Gastrocnemius medialis (tissue), 4 donors: ENCODE results near the gene REL. TPM values are rescaled to one million over a fixed set of nuclear protein-coding genes. Genes with fewer than 3 reads are reported as not detected.

Experiments
- ATAC-seq, 2 donors: fragments of 150-250 bp; one replicate each; pipeline ENCODE4 v1.9.1; 2016
- DNase-seq, 2 donors: peaks; one replicate each; pipeline ENCODE4 v3.0.0-alpha.2; 2019
- H3K27ac ChIP-seq, 4 donors: fragments of 200-600 bp; sonication (generic); 1 replicate in 1 of 4; 2 replicates in 3 of 4; pipeline ENCODE4 v1.5.1; 2016 to 2018; ENCODE audit warnings: mild to moderate bottlenecking in 2 of 4, moderate library complexity in 1 of 4
- H3K27me3 ChIP-seq, 3 donors: fragments of 200-600 bp; sonication (generic) in 2 of 3; 1 replicate in 1 of 3; 2 replicates in 2 of 3; pipeline versions ENCODE4 v1.5.1 to v1.6.0; 2016 to 2019; ENCODE audit warnings: mild to moderate bottlenecking in 1 of 3, moderate library complexity in 1 of 3
- H3K36me3 ChIP-seq, 2 donors: fragments of 200-600 bp; sonication (generic) in 1 of 2; one replicate each; pipeline ENCODE4 v1.5.1; 2017 to 2018
- H3K4me1 ChIP-seq, 2 donors: fragments of 200-600 bp; sonication (generic) in 1 of 2; one replicate each; pipeline ENCODE4 v1.5.1; 2016 to 2017; ENCODE audit warnings: mild to moderate bottlenecking in 2 of 2
- H3K4me3 ChIP-seq, 4 donors: fragments of 200-600 bp; sonication (generic) in 3 of 4; 1 replicate in 1 of 4; 2 replicates in 3 of 4; pipeline ENCODE4 v1.5.1; 2016 to 2019; ENCODE audit warnings: mild to moderate bottlenecking in 2 of 4
- H3K9me3 ChIP-seq, 3 donors: fragments of 200-600 bp; sonication (generic) in 2 of 3; 1 replicate in 1 of 3; 2 replicates in 2 of 3; pipeline ENCODE4 v1.5.1; 2016 to 2019
- CTCF ChIP-seq, 5 experiments: fragments of 450-650 bp in 3 of 5; fragments of 200-600 bp in 2 of 5; sonication (generic) in 2 of 5; IDR thresholded peaks in 4 of 5; conservative IDR thresholded peaks in 1 of 5; 1 replicate in 4 of 5; 2 replicates in 1 of 5; pipeline ENCODE4 v1.5.1; 2016 to 2019; ENCODE audit warnings: antibody characterized with exemption in 5 of 5, mild to moderate bottlenecking in 3 of 5, moderate library complexity in 3 of 5
- POLR2A ChIP-seq, 2 donors: fragments of 450-650 bp; IDR thresholded peaks; one replicate each; pipeline ENCODE4 v1.6.1; 2017; ENCODE audit warnings: antibody characterized with exemption in 2 of 2, mild to moderate bottlenecking in 2 of 2, moderate library complexity in 2 of 2
- in situ Hi-C, 4 donors: fragments of 200-750 bp; cut with MboI; loops; one replicate each; pipeline versions ENCODE4 v1.15.0 to v1.8.0; 2017; ENCODE audit warnings: low sequenced_read_pairs in 4 of 4
- intact Hi-C: fragments of 100-400 bp; cut with DNase I; formaldehyde crosslinking; loops from one replicate; pipeline ENCODE4 v1.15.1; 2023; ENCODE audit warnings: low total_unique reads
- total RNA-seq, 4 donors: library from RNA; depleted of rRNA; stranded (reverse); fragments of >200 nt; gene quantifications; one replicate each; pipeline versions ENCODE4 v1.1.0 to v1.2.3, GENCODE V29; 2016

Gene REL
- total RNA-seq, 4 donors from 2014 or later: 4.2 to 7.6 (median 5.4) TPM

- no peak overlapping the region for H3K27ac ChIP-seq
- H3K4me1 ChIP-seq: no peaks in the 10 kb centered on the region
- H3K27me3 ChIP-seq: no peaks in the 10 kb centered on the region
- no peaks in the 10 kb centered on the region for H3K9me3 ChIP-seq
- H3K36me3 ChIP-seq: no peaks in the 10 kb centered on the region
- in situ Hi-C loops: no loop called here
- intact Hi-C loops: loop anchor here (1.0 kb wide), 1 partner anchor 28 kb away; no protein-coding TSS in a partner anchor
- ATAC-seq (no peak), DNase-seq (no peak)
- TF ChIP-seq POLR2A (IDR thresholded peaks at IDR 0.05): no peak
- TF ChIP-seq CTCF (IDR thresholded peaks at IDR 0.05 in 4 of 5, conservative IDR thresholded peaks at IDR 0.05 in 1 of 5): no peak
- no peak overlapping the region for H3K4me3 ChIP-seq
These were observed 92.3 kb downstream of the REL start for GRCh38 chr2:60973705-60974104.

- in situ Hi-C loops: no loop called here
- H3K27me3 ChIP-seq: no peaks in the 10 kb centered on the region
- intact Hi-C loops: no loop called here
- no peak overlapping the region for H3K27ac ChIP-seq
- H3K9me3 ChIP-seq: no peaks in the 10 kb centered on the region
- H3K4me1 ChIP-seq: no peaks in the 10 kb centered on the region
- no peak overlapping the region for H3K4me3 ChIP-seq
- H3K36me3 ChIP-seq: no peaks in the 10 kb centered on the region
- no peak for ATAC-seq
- TF ChIP-seq CTCF (IDR thresholded peaks at IDR 0.05 in 4 of 5, conservative IDR thresholded peaks at IDR 0.05 in 1 of 5): no peak
- no peak for TF ChIP-seq POLR2A (IDR thresholded peaks at IDR 0.05)
- no peak for DNase-seq
These were observed 93.3 kb downstream of the REL start for GRCh38 chr2:60974652-60975051.

Other genes with a start within 250 kb of the REL start
- 10 to 100 TPM in 2 of 4 donors, 1 to 10 TPM in 2; 8.4 to 13.6 (median 9.6) TPM for gene PAPOLG, start 125.3 kb upstream of the REL start, total RNA-seq
- gene PEX13, start 136.1 kb downstream of the REL start, total RNA-seq: 10 to 100 TPM; 19.3 to 53.9 (median 35.4) TPM
- 1 to 10 TPM; 1.0 to 5.0 (median 3.5) TPM for gene PUS10, start 136.7 kb downstream of the REL start, total RNA-seq
- gene SANBR, start 184.3 kb downstream of the REL start, total RNA-seq: 1 to 10 TPM; 1.5 to 6.5 (median 2.1) TPM